HG03442 (cell line): Measurements from ENCODE around the gene MAU2.

Experiments
- ATAC-seq: cut with Tn5 transposase; IDR thresholded peaks from one replicate; pipeline ENCODE4 v1.9.1; 2021; ENCODE audit warnings: mild to moderate bottlenecking, moderate library complexity; ENCODE audit not compliant: unreplicated experiment

Gene MAU2

DNA sequence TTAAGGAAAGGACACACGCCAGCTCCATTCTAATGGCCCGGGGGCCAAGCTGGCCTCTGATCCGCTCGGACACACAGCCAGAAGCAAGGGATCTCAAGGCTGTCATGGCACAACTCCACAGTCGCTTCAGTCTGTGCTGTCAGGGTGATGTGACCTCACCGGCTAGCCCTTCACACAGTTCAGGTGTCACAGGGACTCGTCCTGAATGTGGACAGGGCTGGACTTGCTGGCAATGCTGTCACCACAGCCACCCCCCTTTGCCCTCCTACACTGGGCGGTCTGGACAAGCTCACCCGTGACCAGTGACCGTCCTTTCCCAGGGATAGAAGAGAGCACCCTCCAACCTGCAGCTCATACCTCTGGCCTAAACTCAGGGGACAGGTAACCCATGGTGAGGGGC lies 15.6 kb upstream of the MAU2 start:
- no peak for ATAC-seq

GRCh38 chr19:19305696-19306095 lies 14.9 kb upstream of the MAU2 start:
- ATAC-seq, result no peak

DNA sequence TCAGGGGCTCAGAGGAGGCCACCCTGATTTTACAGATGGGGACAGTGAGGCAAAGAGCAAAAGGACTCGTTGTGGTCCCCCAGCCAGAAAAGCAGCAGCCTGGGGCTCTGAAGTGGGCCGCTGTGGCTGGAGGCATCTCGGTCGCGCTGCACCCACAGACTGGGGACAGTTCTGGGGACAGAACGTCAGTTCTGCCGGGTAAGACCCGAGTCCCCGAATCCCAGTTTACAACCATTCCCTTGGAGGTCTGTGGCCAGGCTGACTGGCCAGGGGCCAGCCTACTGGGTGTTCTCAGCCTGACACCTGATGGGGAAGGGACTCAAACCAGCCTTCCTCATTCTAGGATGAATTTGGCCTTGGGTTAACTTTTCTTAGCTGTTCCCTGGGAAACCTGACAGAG lies 14.4 kb upstream of the MAU2 start:
- no peak for ATAC-seq

DNA sequence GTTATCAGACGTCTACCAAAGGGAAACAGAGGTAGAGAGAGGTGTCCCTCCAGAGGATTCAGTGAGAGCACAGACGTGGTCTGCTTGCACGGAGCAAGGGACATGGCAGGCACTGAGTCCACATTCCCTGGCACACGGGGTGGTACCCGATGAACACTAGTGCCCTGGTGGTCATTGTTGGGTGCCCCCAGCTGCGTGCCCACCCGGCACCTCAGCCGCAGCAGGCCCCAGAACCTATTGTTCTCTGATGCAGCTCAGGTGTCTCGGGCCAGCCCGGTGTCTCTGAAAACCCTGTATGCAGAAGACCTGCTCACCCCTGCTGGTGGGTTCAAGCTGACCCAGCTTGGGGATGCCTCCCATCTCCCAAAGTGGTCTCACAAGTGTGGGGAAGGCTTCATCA lies 12.3 kb upstream of the MAU2 start:
- no peak for ATAC-seq

GRCh38 chr19:19315444-19315843 lies 5.2 kb upstream of the MAU2 start:
- ATAC-seq, result no peak

- ATAC-seq, result no peak
Observed at GRCh38 chr19:19316082-19316481, 4.5 kb upstream of the MAU2 start.

- ATAC-seq, result no peak
Observed at GRCh38 chr19:19319732-19320360, 783 bp upstream of the MAU2 start.

DNA sequence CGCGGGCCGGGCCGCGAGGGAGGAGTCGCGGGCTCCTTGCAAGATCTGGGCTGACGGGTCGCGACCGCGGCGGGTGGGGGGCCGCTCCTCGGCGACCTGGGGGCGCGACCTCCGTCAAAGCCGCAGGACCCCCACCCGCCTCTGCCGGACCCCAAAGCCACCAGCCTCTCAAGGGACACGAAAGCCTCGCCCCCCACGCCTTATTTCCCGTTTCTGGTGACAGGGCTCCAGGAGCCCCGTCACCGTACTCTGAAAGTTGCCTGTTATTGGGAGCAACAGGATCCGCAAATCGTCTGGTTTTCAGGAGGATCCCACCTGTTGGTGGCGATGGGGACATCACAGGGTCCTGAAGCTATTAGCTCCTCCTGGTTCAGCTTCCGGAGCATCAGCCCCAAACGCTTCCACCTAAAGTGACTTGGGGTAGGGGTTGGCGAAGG lies 530 bp downstream of the MAU2 start:
- no peak for ATAC-seq

DNA sequence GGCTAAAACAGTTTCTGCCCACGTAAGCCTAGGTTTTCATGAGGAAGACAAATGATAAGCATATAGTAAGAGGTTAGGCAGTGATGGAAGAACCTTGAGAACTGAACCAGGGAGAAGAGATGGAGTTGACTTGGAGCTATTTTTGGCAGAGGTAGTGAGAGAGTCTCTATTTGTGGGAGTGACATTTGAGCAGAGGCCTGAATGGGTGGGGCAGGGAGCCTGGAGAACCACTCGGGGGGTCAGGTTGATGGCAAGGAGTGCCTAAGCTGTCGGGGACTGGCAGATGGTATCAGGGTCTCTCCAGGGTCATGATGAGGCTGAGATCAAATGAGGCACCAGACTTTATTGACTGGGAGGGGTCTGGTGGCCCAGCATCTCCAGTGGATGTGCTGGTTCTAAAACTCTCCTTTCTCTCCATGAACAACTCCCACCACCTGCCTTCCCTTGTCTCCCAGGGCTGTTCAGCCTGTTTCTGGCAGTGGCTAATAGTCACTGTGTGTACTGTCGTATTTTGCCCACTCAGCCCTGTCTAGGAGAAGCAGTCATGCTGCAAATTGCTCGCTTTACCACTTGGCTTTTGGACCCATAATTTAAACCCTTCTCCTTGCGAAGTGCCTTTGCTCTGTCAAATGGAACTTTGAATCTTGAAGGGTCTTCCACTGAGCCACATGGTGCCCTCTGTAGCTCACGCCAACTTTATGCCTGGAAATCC lies 3.6 kb downstream of the MAU2 start:
- no peak for ATAC-seq

GRCh38 chr19:19327672-19328071 lies 7.0 kb downstream of the MAU2 start:
- no peak for ATAC-seq

DNA sequence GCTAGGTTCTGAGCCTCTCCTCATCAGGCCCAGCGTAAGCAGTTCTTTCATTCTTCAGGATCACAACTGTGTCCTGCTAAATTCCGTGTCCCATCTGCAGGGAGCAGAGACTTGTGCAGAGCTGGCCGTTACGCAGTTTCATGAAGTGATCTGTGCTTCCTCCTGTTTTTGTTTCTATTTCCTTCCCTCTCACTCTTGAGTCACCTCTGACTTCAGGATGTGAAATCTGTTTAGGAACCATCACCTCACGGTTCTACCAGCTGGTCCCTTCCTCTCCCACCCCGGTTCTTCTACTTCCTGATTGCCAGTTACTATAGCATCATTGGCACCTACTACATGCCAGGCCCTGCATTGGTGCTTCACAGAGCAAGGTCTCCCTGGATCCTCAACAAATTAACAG lies 8.5 kb downstream of the MAU2 start:
- ATAC-seq, result no peak

DNA sequence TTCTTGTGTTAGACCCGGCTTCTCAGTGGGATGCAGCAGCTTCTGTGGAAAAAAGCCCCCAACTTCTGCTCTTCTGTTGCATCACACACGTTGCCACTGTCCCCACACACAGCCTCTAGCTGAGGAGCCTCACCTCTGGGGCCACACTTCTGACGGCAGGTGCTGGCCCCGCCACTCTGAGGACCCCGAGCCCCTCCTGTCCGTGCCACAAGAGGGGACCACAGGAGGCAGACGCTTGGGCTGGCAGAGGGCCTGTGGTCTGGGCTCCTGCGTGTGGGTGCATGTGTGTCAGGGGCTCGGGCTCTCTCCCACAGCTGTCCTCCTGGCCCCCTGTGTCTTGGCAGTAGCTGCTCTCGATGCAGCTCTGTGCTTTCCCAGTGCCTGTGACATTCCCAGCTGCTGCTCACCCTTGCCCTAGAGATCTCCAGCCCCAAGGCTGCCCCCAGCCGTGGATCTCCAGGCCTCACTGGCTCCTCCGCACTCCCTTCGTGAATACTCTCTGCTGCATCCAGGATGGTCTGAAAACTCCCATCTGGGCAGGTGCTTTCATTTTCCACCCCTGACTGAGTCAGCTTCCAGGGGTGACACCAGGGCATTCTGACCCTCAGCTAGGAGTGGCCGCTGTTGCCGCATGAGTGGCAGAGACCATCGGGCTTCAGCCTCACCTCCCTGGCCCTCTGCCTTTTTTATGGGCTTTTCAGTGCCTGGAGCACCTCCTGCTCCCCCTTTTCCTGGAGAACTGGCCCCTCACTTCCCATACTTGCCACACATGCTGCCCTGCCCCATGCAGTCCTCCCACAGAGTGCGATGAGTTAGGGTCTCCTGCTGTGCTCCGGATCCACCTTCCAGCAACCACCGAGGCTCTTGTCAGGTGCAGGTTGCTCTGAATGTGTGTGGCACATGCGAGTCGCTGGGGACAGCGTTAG lies 13.7 kb downstream of the MAU2 start:
- ATAC-seq, result no peak

DNA sequence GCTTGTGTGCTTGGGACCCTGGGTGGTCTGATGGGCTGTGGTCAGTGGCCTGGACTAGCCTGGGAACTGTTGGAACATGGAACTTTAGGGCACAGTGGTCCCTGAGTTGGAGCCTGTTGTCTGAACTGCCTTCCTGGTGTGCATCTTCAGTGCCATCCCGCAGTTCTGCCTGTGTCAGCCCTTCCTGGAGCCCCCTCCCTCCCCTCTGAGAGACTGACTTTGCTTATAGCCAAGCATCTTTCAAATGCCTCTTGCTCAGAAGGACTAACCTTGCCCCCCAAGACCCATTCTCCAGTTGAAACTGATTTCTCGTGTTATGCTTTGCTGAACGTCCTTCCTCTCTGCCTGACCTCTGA lies 14.3 kb downstream of the MAU2 start:
- ATAC-seq, result no peak

GRCh38 chr19:19335408-19336158 lies 15.0 kb downstream of the MAU2 start:
- no peak for ATAC-seq

DNA sequence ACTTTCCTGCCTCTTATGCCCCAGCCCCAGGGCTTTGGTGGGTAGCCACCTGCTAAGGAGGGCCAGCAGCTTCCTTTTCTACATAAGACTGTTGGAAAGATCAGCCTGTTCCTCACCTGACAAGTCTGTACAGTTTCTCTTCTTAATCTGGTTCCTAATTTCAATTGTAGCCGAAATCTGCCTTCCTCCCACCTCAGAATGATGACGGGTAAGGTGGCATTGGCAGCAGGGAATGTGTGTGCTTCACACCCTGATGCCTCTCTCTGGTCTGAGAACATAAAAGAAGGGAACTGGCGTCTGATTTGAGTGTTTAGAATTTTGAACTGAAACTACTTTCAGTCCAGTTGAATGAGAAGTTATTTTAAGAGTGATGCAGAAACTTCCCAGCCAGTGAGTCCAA lies 16.0 kb downstream of the MAU2 start:
- no peak for ATAC-seq

DNA sequence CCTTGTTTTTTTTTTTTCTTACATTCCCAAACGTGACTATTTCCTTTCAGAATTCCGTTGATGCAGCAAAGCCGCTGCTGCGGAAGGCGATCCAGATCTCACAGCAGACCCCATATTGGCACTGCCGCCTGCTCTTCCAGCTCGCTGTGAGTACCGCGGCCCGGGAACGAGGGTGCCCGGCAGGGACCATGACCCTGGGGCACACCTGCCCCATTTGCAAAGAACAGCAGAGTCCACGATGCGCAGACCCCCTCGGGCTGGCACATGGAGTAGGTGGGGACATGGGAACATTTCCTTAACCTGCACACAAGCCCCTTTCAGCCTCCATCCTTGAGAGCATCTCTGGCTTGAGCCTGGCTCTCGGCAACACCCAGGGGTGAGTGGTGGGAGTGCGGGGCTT lies 16.5 kb downstream of the MAU2 start:
- no peak for ATAC-seq

- ATAC-seq, result no peak
Observed at GRCh38 chr19:19338082-19338481, 17.5 kb downstream of the MAU2 start.

GRCh38 chr19:19341026-19341425 lies 20.4 kb downstream of the MAU2 start:
- ATAC-seq, result no peak

GRCh38 chr19:19342086-19343015 lies 21.7 kb downstream of the MAU2 start:
- no peak for ATAC-seq

- no peak for ATAC-seq
Observed at GRCh38 chr19:19343016-19343362, 22.4 kb downstream of the MAU2 start.
